Measurements from ENCODE around the gene ASCL1. TPM values are rescaled to one million over a fixed set of nuclear protein-coding genes. Genes with fewer than 3 reads are reported as not detected.

Gene ASCL1
- total RNA-seq, 1 donor from 2014 or later = not detected

GRCh38 chr12:102970780-102971179, 13.3 kb downstream of the ASCL1 start:
- no peak for DNase-seq (ENCODE audit: low read depth)
- TF ChIP-seq CTCF (conservative IDR thresholded peaks at IDR 0.05; ENCODE audit: low read depth, low read length) = no peak
- H3K4me3 ChIP-seq (ENCODE audit: low read depth, low read length) = no peak overlapping the region

GRCh38 chr12:102971227-102971626, 13.8 kb downstream of the ASCL1 start:
- no peak for TF ChIP-seq CTCF (conservative IDR thresholded peaks at IDR 0.05; ENCODE audit: low read depth, low read length)
- no peak for DNase-seq (ENCODE audit: low read depth)
- no peak overlapping the region for H3K4me3 ChIP-seq (ENCODE audit: low read depth, low read length)

GRCh38 chr12:102973583-102973982, 16.1 kb downstream of the ASCL1 start:
- DNase-seq (ENCODE audit: low read depth) = no peak
- H3K4me3 ChIP-seq (ENCODE audit: low read depth, low read length) = no peak overlapping the region
- TF ChIP-seq CTCF (conservative IDR thresholded peaks at IDR 0.05; ENCODE audit: low read depth, low read length) = no peak

GRCh38 chr12:102976609-102977280, 19.3 kb downstream of the ASCL1 start:
- no peak overlapping the region for H3K4me3 ChIP-seq (ENCODE audit: low read depth, low read length)
- TF ChIP-seq CTCF (conservative IDR thresholded peaks at IDR 0.05; ENCODE audit: low read depth, low read length) = peak; percentile 7
- no peak for DNase-seq (ENCODE audit: low read depth)

GRCh38 chr12:102977945-102978706, 20.7 kb downstream of the ASCL1 start:
- no peak for TF ChIP-seq CTCF (conservative IDR thresholded peaks at IDR 0.05; ENCODE audit: low read depth, low read length)
- DNase-seq (ENCODE audit: low read depth) = no peak
- no peak overlapping the region for H3K4me3 ChIP-seq (ENCODE audit: low read depth, low read length)

GRCh38 chr12:102980350-102980749, 22.9 kb downstream of the ASCL1 start:
- no peak for DNase-seq (ENCODE audit: low read depth)
- H3K4me3 ChIP-seq (ENCODE audit: low read depth, low read length) = no peak overlapping the region
- no peak for TF ChIP-seq CTCF (conservative IDR thresholded peaks at IDR 0.05; ENCODE audit: low read depth, low read length)

Data from epithelial cell of proximal tubule (primary cell).